Amniotic epithelial cell (primary cell): ENCODE data around the gene DLX3.

Experiments
- DNase-seq: peaks from one replicate; pipeline ENCODE4 v3.0.0-alpha.2; 2010; ENCODE audit warnings: low read depth

The DLX3 gene

GRCh38 chr17:49972486-49973270 lies 22.3 kb downstream of the DLX3 start:
- DNase-seq, result no peak

DNA sequence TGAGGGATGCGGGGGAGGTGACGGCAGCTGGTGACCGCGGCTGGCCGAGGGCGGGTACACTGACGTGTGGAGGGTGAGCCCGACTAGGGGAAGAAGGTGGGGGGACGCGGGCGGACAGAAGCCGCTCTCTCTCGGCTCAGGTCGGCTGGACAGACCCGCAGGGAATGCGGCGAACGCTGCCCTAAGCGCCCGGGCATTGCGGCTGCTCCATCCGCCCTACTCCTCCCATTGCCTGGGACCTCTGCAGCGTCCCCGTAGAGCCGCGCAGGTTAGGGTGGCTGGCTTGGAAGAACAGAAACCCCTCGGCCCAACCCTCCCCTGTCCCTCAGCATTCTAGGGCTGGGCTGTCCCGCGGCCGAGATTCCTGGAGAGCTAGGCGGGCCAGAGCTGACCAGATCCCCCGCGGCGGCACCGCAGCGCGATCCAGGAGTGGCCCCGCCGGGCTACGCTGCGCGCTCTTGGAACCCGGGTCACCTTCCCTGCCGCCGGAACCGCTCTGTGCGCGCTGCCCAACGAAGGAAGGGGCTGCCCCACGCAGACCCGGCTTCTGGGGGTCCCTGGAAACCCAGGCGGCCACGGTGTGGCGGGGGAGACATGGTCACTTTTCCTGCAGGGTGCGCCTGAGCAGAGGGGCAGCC lies 23.1 kb downstream of the DLX3 start:
- no peak for DNase-seq

DNA sequence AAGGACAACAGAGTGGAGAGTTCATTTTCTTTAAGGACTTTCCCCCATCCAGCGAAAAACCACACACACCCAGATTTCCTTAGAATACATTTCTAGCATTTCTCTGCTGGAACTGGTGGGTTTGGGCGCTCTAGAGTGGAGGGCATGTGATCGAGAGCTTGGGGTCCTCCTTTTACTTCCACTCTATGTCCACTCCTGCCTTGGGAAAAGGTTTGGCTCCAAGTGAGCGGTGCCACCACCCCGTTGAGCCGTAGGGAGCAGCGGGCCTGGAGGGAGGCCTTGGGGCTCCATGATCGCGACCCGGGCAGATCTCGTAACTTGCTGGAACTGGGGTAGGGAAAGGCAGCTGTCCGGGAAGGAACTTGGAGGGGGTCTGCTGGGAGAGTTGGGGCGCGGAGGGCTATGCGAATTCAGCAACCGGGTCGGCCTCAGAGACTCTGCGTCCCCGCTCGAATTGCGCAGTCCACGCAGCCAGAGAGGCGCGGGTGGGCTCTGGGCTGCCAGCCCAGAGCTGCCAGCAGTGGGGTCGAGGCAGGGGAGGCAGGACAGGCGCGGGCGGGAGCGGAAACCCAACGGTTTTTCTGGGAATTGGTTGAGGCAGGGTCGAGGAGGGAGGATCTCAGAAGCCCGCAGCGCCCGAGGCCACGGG lies 23.7 kb downstream of the DLX3 start:
- DNase-seq, result no peak

DNA sequence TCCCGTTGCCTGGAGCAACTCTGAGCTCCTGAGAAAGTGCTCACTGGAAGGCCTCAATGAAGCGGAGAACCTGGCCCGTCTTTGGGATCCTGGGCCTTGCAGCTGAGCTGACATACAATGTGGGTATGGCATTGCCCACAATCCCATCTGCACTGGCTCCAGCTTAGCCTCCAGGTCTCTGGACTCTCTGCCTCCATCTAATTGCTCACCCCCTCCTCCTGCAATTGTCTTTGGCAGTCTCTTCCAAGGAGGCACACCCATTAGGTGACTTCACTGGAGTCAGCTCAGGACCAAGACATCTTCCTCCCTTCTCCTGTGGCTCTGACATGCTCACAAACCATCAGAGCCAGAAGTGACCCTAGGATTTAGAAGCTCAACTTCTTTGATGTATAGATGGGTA lies 24.5 kb downstream of the DLX3 start:
- DNase-seq, result no peak

- no peak for DNase-seq
Measured at GRCh38 chr17:49969795-49970389, 25.1 kb downstream of the DLX3 start.

DNA sequence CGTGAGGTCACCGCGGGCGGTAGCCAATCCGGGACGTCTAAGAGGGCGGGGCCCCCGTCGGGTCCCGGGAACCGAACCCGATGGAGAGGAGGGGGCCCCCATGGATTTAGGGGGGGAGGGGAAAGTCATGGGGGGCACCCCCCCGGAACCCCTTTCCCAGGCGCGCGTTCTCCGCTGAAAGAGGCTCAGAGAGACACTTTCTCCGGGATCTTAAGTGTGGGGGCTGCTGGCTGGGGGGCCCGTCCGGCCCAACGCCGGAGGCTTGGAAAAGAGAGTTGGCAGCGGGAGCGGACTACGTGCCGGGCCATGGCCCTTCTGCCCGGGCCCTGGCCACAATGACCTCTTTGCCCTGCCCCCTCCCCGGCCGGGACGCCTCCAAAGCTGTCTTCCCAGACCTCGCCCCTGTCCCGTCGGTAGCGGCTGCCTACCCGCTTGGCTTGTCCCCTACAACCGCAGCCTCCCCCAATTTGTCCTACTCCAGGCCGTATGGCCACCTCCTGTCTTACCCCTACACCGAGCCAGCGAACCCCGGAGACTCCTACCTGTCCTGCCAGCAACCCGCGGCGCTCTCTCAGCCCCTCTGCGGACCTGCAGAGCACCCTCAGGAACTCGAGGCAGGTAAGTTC lies 25.8 kb downstream of the DLX3 start, which contains the start of gene DLX4:
Gene DLX4 (plus strand): TSS at position 57 of the 626 bp plus-strand sequence. CDS start 279 bp downstream, at position 336.
- no peak for DNase-seq

GRCh38 chr17:49968405-49969133 lies 26.5 kb downstream of the DLX3 start:
- DNase-seq, result peak; percentile 75

DNA sequence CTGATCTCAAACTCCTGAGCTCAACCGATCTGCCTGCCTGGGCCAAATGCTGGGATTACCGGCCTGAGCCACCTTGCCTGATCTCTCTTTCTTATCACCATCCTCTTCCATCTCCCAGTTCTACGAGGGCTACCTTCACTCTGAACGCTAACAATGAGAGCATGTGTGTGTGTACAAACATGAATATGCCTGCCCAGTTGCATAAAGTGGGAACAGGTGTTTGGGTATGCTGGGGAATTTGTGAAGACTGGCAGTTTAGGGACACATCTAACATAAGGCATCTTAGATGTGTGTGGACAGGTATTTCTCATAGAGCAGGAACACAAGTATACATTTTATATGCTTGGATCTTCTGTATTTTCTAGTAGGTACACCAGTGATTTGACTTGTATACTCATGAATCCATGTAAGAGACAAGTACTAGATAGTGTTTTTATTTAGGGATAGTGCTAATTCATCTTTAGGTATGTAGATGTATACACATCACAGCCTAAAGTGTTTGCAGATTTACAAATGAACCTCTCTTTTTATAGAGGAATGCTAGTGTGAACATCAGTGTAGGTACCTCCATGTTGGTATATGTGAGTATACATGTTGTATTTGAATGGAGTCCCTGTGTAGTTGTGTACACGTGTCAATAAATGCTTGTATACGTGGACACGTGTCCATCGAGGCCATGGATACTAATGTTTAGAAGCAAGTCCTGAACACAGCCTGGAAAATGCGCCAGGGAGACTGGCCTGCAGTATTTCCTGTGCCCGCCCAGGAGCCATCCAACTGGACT lies 27.2 kb downstream of the DLX3 start:
- no peak for DNase-seq

- DNase-seq, result no peak
Measured at GRCh38 chr17:49967205-49967604, 27.8 kb downstream of the DLX3 start.

DNA sequence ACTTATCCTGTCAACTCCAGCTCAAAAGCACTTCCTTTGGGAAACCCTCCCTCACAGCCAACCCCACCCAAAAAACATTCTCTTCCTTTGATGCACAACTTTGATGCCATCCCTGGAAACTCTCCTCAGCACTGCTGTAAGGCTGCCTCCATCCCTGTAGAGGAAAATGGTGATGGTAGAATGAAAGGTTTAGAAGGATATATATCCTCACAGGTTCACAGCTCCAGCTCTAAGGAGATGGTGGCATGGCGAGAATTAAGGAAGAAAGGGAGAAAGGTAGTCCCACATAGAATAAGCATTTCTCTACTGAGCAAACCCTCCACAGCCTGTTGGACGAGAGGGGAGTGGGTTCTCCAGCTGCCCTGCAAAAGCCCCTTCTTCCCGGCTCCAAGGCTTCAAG lies 28.3 kb downstream of the DLX3 start:
- DNase-seq, result no peak

DNA sequence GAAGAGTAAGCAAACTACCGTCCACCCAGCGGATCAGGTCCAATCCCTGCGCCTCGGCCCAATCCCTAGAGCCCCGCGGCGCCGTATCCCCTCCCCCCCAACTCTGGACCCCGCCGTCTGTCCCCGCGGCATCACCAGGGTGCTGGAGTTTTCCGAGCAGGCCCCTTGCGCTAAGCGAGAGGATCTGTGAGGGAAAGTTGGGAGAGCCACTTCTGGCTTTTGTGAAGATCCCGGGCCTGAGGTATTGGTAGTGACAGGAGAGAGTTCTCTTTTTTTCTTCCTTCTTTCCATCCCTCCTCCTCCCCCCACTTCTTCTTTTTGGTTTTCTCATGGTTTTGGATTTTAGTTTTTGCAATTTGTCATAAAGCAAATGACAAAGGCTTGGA lies 29.5 kb downstream of the DLX3 start:
- no peak for DNase-seq

- DNase-seq, result no peak
Measured at GRCh38 chr17:49964769-49965523, 30.1 kb downstream of the DLX3 start.

DNA sequence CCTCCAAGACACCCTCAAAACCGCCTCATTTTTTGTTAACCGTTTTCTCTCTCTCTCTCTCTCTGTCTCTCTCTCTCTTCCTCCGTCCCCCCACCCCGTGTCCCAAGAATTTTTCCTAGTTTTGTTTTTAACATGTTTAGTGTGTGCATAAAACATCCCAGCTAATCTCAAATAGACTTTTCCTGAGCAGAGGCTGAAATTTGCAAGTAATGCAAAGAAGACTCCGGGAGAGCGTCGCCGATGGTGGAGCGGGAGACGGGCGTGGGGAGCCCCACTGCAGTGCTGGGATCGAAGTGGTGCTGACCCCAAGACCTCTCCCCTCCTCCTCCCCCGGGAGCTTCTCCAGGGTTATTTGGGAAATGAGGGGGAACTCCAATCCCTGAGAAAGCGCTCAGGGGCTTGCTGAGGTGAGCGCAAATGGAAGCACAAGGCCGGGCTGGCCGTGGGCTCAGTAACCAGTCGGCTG lies 30.7 kb downstream of the DLX3 start:
- no peak for DNase-seq

- no peak for DNase-seq
Measured at GRCh38 chr17:49963626-49964302, 31.3 kb downstream of the DLX3 start.

- DNase-seq, result no peak
Measured at GRCh38 chr17:49963309-49963625, 31.8 kb downstream of the DLX3 start.

- no peak for DNase-seq
Measured at GRCh38 chr17:49962599-49963308, 32.3 kb downstream of the DLX3 start.

- DNase-seq, result no peak
Measured at GRCh38 chr17:49959183-49959935, 35.7 kb downstream of the DLX3 start.

- DNase-seq, result no peak
Measured at GRCh38 chr17:49958723-49959122, 36.3 kb downstream of the DLX3 start.
